T-helper 2 cell treated with Interferon-gamma antibody and Interleukin-4, amounts not matched to agents 5 μg/mL and 100 μg/mL, for 36 hours (primary cell): ENCODE measurements around the gene REC114.

Experiments used
- DNase-seq: peaks from one replicate; pipeline ENCODE4 v3.0.0; 2021; ENCODE audit warnings: low spot score
- H3K27ac Mint-ChIP-seq: one replicate; pipeline ENCODE4 v1.8.0; 2021; ENCODE audit warnings: mild to moderate bottlenecking, mixed read lengths
- H3K27me3 Mint-ChIP-seq: one replicate; pipeline ENCODE4 v1.8.0; 2021; ENCODE audit warnings: low read depth, mixed read lengths
- H3K36me3 Mint-ChIP-seq: one replicate; pipeline ENCODE4 v1.8.0; 2021; ENCODE audit warnings: low read depth, mixed read lengths
- H3K4me1 Mint-ChIP-seq: one replicate; pipeline ENCODE4 v1.8.0; 2021; ENCODE audit warnings: low read depth, mixed read lengths
- H3K4me3 Mint-ChIP-seq: one replicate; pipeline ENCODE4 v1.8.0; 2022; ENCODE audit warnings: mild to moderate bottlenecking, moderate library complexity, mixed read lengths
- H3K9me3 Mint-ChIP-seq: one replicate; pipeline ENCODE4 v1.8.0; 2021; ENCODE audit warnings: mixed read lengths

Gene REC114

GRCh38 chr15:73584699-73585420, 141.9 kb downstream of the REC114 start:
- H3K27me3 Mint-ChIP-seq: no peaks in the 10 kb centered on the region
- H3K4me1 Mint-ChIP-seq: peaks cover 23% of the 10 kb centered on the region

GRCh38 chr15:73585871-73586654, 143.1 kb downstream of the REC114 start:
- Mint-ChIP-seq H3K9me3 (no peaks in the 10 kb centered on the region), H3K4me1 (peaks cover 23% of the 10 kb centered on the region), H3K27me3 (no peaks in the 10 kb centered on the region), H3K4me3 (no peak overlapping the region), H3K27ac (no peak overlapping the region), H3K36me3 (peaks cover 20% of the 10 kb centered on the region)
- no peak for DNase-seq

More at GRCh38 chr15:73584699-73585420, 141.9 kb downstream of the REC114 start:
- no peaks in the 10 kb centered on the region for H3K9me3 Mint-ChIP-seq
- H3K4me3 Mint-ChIP-seq: no peak overlapping the region
- peak overlapping the region; percentile 24 for H3K27ac Mint-ChIP-seq
- peaks cover 20% of the 10 kb centered on the region for H3K36me3 Mint-ChIP-seq
- DNase-seq: no peak

- Mint-ChIP-seq H3K9me3 (no peaks in the 10 kb centered on the region), H3K36me3 (peaks cover 22% of the 10 kb centered on the region), H3K27ac (no peak overlapping the region), H3K4me3 (no peak overlapping the region), H3K4me1 (peaks cover 20% of the 10 kb centered on the region), H3K27me3 (no peaks in the 10 kb centered on the region)
- no peak for DNase-seq
Observed at GRCh38 chr15:73589766-73590165, 146.8 kb downstream of the REC114 start.

DNA sequence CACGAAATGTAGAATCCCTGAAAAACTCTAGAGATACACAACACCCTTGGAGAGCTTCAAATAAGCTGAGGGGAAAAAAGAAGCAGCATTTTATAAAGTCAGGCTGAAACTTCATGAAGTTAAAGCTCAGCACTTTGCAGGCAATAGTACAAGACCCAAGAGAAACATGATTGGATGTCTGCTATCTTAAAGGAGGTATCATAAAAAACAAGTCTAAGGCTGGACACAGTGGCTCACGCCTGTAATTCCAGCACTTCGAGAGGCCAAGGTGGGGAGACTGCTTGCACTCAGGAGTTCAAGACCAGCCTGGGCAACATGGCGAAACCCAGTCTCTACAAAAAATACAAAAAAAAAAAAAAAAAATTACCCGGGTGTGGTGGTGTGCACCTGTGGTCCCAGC, 147.3 kb downstream of the REC114 start:
- no peak overlapping the region for H3K27ac Mint-ChIP-seq

GRCh38 chr15:73593304-73594074, 150.5 kb downstream of the REC114 start:
- no peaks in the 10 kb centered on the region for H3K9me3 Mint-ChIP-seq
- no peak for DNase-seq
- H3K4me1 Mint-ChIP-seq: peaks cover 3% of the 10 kb centered on the region
- no peaks in the 10 kb centered on the region for H3K27me3 Mint-ChIP-seq
- H3K4me3 Mint-ChIP-seq: no peak overlapping the region
- H3K36me3 Mint-ChIP-seq: peaks cover 10% of the 10 kb centered on the region
- no peak overlapping the region for H3K27ac Mint-ChIP-seq

More for the DNA sequence above, 147.3 kb downstream of the REC114 start:
- peaks cover 15% of the 10 kb centered on the region for H3K4me1 Mint-ChIP-seq
- no peaks in the 10 kb centered on the region for H3K9me3 Mint-ChIP-seq
- no peak overlapping the region for H3K4me3 Mint-ChIP-seq
- peaks cover 20% of the 10 kb centered on the region for H3K36me3 Mint-ChIP-seq
- DNase-seq: no peak
- no peaks in the 10 kb centered on the region for H3K27me3 Mint-ChIP-seq

- Mint-ChIP-seq H3K36me3 (peaks cover 6% of the 10 kb centered on the region), H3K4me1 (peaks cover 3% of the 10 kb centered on the region), H3K27me3 (no peaks in the 10 kb centered on the region), H3K9me3 (no peaks in the 10 kb centered on the region), H3K27ac (no peak overlapping the region), H3K4me3 (no peak overlapping the region)
- DNase-seq: no peak
Observed at GRCh38 chr15:73594109-73594508, 151.1 kb downstream of the REC114 start.

- DNase-seq: no peak
- Mint-ChIP-seq H3K27ac (no peak overlapping the region), H3K4me3 (no peak overlapping the region), H3K9me3 (no peaks in the 10 kb centered on the region), H3K36me3 (peaks cover 5% of the 10 kb centered on the region), H3K27me3 (no peaks in the 10 kb centered on the region), H3K4me1 (peaks cover 3% of the 10 kb centered on the region)
Observed at GRCh38 chr15:73596174-73596573, 153.2 kb downstream of the REC114 start.

DNA sequence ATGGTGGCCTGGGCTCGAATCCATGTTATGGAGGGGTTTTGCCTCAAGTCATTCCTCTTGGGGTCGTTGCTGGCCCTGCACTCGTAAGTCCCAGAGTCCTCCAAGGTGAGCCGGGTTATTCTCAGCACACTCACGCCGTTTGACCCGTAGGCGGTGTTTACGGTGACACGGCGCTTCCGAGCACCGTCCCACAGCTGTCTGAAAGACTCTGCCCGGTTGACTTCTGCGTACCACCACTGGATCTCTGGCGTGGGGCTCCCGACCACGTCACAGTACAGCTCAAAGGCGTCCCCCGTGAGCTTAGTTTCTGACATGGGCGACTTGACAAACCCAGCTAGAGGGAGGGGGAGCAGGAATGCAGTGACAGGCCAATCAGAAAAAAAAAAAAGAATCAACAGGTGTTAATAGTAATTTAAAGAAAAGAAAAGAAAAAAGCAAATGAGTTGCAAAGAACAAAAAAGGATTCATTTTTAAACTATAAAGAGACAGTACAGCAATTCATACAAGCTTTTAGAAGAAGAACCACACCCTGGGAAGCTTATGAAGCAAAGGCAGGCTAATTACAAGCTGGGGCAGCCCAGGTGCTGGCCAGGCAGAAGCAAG, 154.2 kb downstream of the REC114 start:
- peaks cover 3% of the 10 kb centered on the region for H3K4me1 Mint-ChIP-seq
- no peak overlapping the region for H3K27ac Mint-ChIP-seq
- DNase-seq: no peak
- no peaks in the 10 kb centered on the region for H3K27me3 Mint-ChIP-seq
- no peak overlapping the region for H3K4me3 Mint-ChIP-seq
- no peaks in the 10 kb centered on the region for H3K36me3 Mint-ChIP-seq
- H3K9me3 Mint-ChIP-seq: no peaks in the 10 kb centered on the region

DNA sequence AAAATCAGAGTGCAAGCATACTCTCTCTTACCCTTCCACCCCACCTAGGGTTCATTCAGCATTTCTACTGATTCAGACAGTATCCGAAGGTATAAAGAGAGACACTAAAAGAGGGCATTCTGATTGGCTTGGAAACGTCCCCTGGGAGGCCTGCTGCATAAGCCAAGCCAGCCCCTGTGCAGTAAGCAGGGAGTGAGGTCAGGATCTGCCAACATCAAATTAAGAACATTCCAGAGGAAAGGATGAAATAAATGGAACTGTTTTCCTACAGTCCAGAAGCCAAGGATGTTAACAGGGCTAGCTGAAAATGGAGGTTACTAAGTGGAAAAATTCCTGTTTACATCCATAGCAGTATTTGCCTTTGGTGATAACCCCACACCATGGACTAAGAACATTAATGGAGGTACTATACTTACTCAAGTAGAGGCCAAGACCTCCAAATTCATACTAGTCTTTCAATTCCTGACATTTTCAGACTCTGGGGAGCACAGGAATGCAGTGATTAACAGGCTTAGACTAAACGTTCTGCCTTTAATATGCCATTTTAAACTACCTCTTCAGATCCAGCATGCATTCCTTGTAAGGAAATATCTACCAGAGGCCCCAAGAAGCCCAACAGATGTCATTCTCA, 155.7 kb downstream of the REC114 start:
- Mint-ChIP-seq H3K36me3 (no peaks in the 10 kb centered on the region), H3K4me1 (peaks cover 6% of the 10 kb centered on the region)
- no peak for DNase-seq

GRCh38 chr15:73599934-73600333, 157.0 kb downstream of the REC114 start:
- DNase-seq: no peak
- Mint-ChIP-seq H3K9me3 (no peaks in the 10 kb centered on the region), H3K4me1 (peaks cover 6% of the 10 kb centered on the region), H3K4me3 (no peak overlapping the region), H3K27me3 (no peaks in the 10 kb centered on the region), H3K36me3 (no peaks in the 10 kb centered on the region), H3K27ac (no peak overlapping the region)

More for the DNA sequence above, 155.7 kb downstream of the REC114 start:
- H3K4me3 Mint-ChIP-seq: no peak overlapping the region
- no peak overlapping the region for H3K27ac Mint-ChIP-seq
- no peaks in the 10 kb centered on the region for H3K9me3 Mint-ChIP-seq
- H3K27me3 Mint-ChIP-seq: no peaks in the 10 kb centered on the region

GRCh38 chr15:73600413-73601335, 157.7 kb downstream of the REC114 start:
- no peaks in the 10 kb centered on the region for H3K36me3 Mint-ChIP-seq
- H3K4me1 Mint-ChIP-seq: peaks cover 6% of the 10 kb centered on the region
- no peak overlapping the region for H3K27ac Mint-ChIP-seq
- no peaks in the 10 kb centered on the region for H3K9me3 Mint-ChIP-seq
- no peaks in the 10 kb centered on the region for H3K27me3 Mint-ChIP-seq
- no peak overlapping the region for H3K4me3 Mint-ChIP-seq
- DNase-seq: no peak

DNA sequence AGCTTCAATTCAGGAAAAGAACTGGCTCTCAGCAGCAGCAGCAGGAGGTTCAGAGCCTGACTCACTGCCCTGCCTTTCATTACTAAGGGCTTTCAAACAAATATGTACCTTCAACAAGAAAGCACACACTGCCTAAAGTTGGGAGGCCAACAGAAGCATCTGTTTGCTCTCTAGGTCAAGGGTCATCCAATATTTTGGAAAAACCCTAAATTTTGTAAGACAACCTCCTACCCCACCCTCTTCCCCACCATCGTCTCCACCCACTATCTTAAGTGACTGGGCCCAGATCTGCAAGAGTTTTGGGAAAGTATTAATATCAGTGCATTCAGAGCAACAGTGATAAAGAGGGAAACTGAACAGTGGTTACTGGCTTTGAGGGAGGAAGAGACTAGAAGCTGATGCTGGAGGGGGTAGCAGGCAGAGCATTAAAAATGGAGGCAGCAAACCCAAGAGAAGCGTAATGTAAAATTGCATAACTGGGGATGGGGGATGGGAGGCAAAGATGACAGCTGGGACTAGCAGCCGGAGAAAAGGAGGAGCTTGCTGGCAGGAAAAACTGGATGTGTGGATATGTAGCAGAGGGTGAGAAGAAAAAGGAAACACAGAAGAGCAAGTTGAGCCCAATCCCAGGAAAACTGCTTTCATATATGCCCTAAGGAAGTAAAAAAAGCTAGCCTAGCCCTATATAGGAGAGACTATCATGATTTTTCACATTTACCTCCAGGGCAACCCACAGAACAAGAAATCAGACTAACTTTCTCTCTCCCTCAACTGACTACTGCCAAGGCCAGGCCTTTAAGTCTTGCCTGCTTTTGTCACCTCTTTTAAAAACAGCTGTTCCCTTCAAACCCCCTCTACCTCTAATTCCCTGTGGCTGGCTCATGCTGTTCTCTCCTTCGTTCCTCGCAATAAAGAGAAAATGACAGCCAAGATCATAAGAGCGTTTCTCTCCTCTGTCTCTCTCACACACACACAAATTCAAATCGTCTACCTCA, 158.8 kb downstream of the REC114 start:
- Mint-ChIP-seq H3K4me3 (no peak overlapping the region), H3K27me3 (no peaks in the 10 kb centered on the region), H3K36me3 (no peaks in the 10 kb centered on the region), H3K27ac (no peak overlapping the region), H3K4me1 (peaks cover 4% of the 10 kb centered on the region), H3K9me3 (no peaks in the 10 kb centered on the region)
- DNase-seq: no peak
